H9 (cell line): ENCODE measurements around the gene NR1H4. TPM values are rescaled to one million over a fixed set of nuclear protein-coding genes. Genes with fewer than 3 reads are reported as not detected.

Source experiments
- DNase-seq: peaks from one replicate; pipeline ENCODE4 v3.0.0-alpha.2; 2017
- H2AFZ ChIP-seq: one replicate; pipeline ENCODE4 v1.6.1; 2013; ENCODE audit warnings: mild to moderate bottlenecking, low read length, control low read depth, moderate library complexity
- H2AK5ac ChIP-seq: 2 replicates; pipeline ENCODE4 v1.6.1; 2013; ENCODE audit warnings: low read length, control low read depth, mixed read lengths; ENCODE audit not compliant: insufficient read length
- H2BK120ac ChIP-seq: one replicate; pipeline ENCODE4 v1.6.1; 2013; ENCODE audit warnings: low read depth, mild to moderate bottlenecking, low read length, control low read depth, inconsistent platforms; ENCODE audit not compliant: poor library complexity, severe bottlenecking
- H2BK12ac ChIP-seq: 2 replicates; pipeline ENCODE4 v1.6.1; 2013; ENCODE audit warnings: low read length, control low read depth, mixed read lengths, low read depth; ENCODE audit not compliant: insufficient read length
- H2BK15ac ChIP-seq: 2 replicates; pipeline ENCODE4 v1.6.1; 2013; ENCODE audit warnings: low read depth, low read length, control low read depth
- H2BK20ac ChIP-seq: one replicate; pipeline ENCODE4 v1.6.1; 2013; ENCODE audit warnings: low read depth, mild to moderate bottlenecking, low read length, control low read depth, inconsistent platforms; ENCODE audit not compliant: poor library complexity, severe bottlenecking
- H2BK5ac ChIP-seq: 2 replicates; pipeline ENCODE4 v1.6.1; 2013; ENCODE audit warnings: low read length, control low read depth, mixed read lengths; ENCODE audit not compliant: insufficient read length
- H3K14ac ChIP-seq: 2 replicates; pipeline ENCODE4 v1.6.1; 2013; ENCODE audit warnings: low read length, control low read depth; ENCODE audit not compliant: insufficient read depth
- H3K18ac ChIP-seq: 2 replicates; pipeline ENCODE4 v1.6.1; 2013; ENCODE audit warnings: low read depth, mild to moderate bottlenecking, mixed read lengths, low read length, control low read depth; ENCODE audit not compliant: insufficient read length
- H3K23ac ChIP-seq: 2 replicates; pipeline ENCODE4 v1.6.1; 2013; ENCODE audit warnings: low read length, control low read depth, mixed read lengths, low read depth; ENCODE audit not compliant: insufficient read length
- H3K23me2 ChIP-seq: 2 replicates; pipeline ENCODE4 v1.6.1; 2013; ENCODE audit warnings: low read depth, mild to moderate bottlenecking, mixed read lengths, low read length, control low read depth; ENCODE audit not compliant: insufficient read length, poor library complexity, severe bottlenecking
- H3K27ac ChIP-seq: 2 replicates; pipeline ENCODE4 v1.5.1; 2013; ENCODE audit warnings: low read length, control low read depth, mixed read lengths, low read depth; ENCODE audit not compliant: insufficient read length
- H3K27me3 ChIP-seq: 2 replicates; pipeline ENCODE4 v1.6.1; 2013; ENCODE audit warnings: low read length, control low read depth, inconsistent platforms; ENCODE audit not compliant: insufficient read depth
- H3K4ac ChIP-seq: 2 replicates; pipeline ENCODE4 v1.6.1; 2013; ENCODE audit warnings: low read depth, mild to moderate bottlenecking, control low read depth, inconsistent platforms, low read length, moderate library complexity
- H3K4me1 ChIP-seq: 2 replicates; pipeline ENCODE4 v1.6.1; 2013; ENCODE audit warnings: low read length, control low read depth, inconsistent platforms; ENCODE audit not compliant: insufficient read depth
- H3K4me2 ChIP-seq: 2 replicates; pipeline ENCODE4 v1.6.1; 2013; ENCODE audit warnings: low read length, control low read depth, mixed read lengths; ENCODE audit not compliant: insufficient read length, insufficient read depth
- H3K56ac ChIP-seq: 2 replicates; pipeline ENCODE4 v1.6.1; 2013; ENCODE audit warnings: low read depth, mild to moderate bottlenecking, mixed read lengths, low read length, control low read depth; ENCODE audit not compliant: insufficient read length
- H3K79me1 ChIP-seq: 2 replicates; pipeline ENCODE4 v1.6.1; 2013; ENCODE audit warnings: low read depth, mild to moderate bottlenecking, moderate library complexity, low read length, control low read depth, inconsistent platforms; ENCODE audit not compliant: insufficient read depth, poor library complexity, severe bottlenecking
- H3K79me2 ChIP-seq: 2 replicates; pipeline ENCODE4 v1.6.1; 2013; ENCODE audit warnings: low read length, control low read depth, inconsistent platforms; ENCODE audit not compliant: insufficient read depth
- H3K9ac ChIP-seq: 2 replicates; pipeline ENCODE4 v1.6.1; 2013; ENCODE audit warnings: low read length, control low read depth, mixed read lengths; ENCODE audit not compliant: insufficient read length; ENCODE audit errors: extremely low read depth
- H3K9me3 ChIP-seq: one replicate; pipeline ENCODE4 v1.6.1; 2013; ENCODE audit warnings: low read depth, low read length, inconsistent platforms; ENCODE audit not compliant: control insufficient read depth
- H3T11ph ChIP-seq: one replicate; pipeline ENCODE4 v1.6.1; 2013; ENCODE audit warnings: mild to moderate bottlenecking, low read length, control low read depth, inconsistent platforms
- H4K20me1 ChIP-seq: one replicate; pipeline ENCODE4 v1.6.1; 2013; ENCODE audit not compliant: control insufficient read depth, insufficient read length, insufficient read depth
- H4K5ac ChIP-seq: 2 replicates; pipeline ENCODE4 v1.6.1; 2013; ENCODE audit warnings: low read depth, mild to moderate bottlenecking, mixed read lengths, low read length, control low read depth; ENCODE audit not compliant: insufficient read length
- H4K8ac ChIP-seq: replicated peaks from 2 replicates; pipeline ENCODE4 v1.6.1; 2013; ENCODE audit warnings: low read length, control low read depth, mixed read lengths, low read depth; ENCODE audit not compliant: insufficient read length
- H4K91ac ChIP-seq: 2 replicates; pipeline ENCODE4 v1.6.1; 2013; ENCODE audit warnings: low read depth, mild to moderate bottlenecking, moderate library complexity, mixed read lengths, low read length, control low read depth; ENCODE audit not compliant: insufficient read length
- H3K27ac Mint-ChIP-seq, 3 experiments: 2 replicates in 2 of 3; 3 replicates in 1 of 3; pipeline ENCODE4 v1.8.0; 2020 to 2021; ENCODE audit warnings: mixed read lengths in 3 of 3, mild to moderate bottlenecking in 1 of 3, moderate library complexity in 1 of 3
- H3K27me3 Mint-ChIP-seq: 2 replicates; pipeline ENCODE4 v1.8.0; 2021; ENCODE audit warnings: low read depth, mild to moderate bottlenecking, moderate library complexity, mixed read lengths
- H3K36me3 Mint-ChIP-seq, 3 experiments: 2 replicates in 2 of 3; 3 replicates in 1 of 3; pipeline ENCODE4 v1.8.0; 2020 to 2021; ENCODE audit warnings: low read depth in 3 of 3, mixed read lengths in 3 of 3; ENCODE audit not compliant: insufficient read depth in 1 of 3
- H3K4me1 Mint-ChIP-seq, 2 experiments: 2 replicates each; pipeline ENCODE4 v1.8.0; 2020; ENCODE audit warnings: mixed read lengths in 2 of 2
- H3K4me3 Mint-ChIP-seq, 2 experiments: 2 replicates in 1 of 2; 3 replicates in 1 of 2; pipeline ENCODE4 v1.8.0; 2020 to 2021; ENCODE audit warnings: mild to moderate bottlenecking in 2 of 2, mixed read lengths in 2 of 2, moderate library complexity in 1 of 2
- H3K9me3 Mint-ChIP-seq, 2 experiments: 2 replicates in 1 of 2; 3 replicates in 1 of 2; pipeline ENCODE4 v1.8.0; 2020; ENCODE audit warnings: mild to moderate bottlenecking in 2 of 2, mixed read lengths in 2 of 2, moderate library complexity in 1 of 2
- CTCF ChIP-seq: fragments of 200-600 bp; sonication (generic); conservative IDR thresholded peaks from 3 replicates; pipeline ENCODE4 v1.8.0; 2021; ENCODE audit warnings: antibody characterized with exemption, mild to moderate bottlenecking
- WGBS: extraction: QIAGEN DNeasy Blood & Tissue Kit; methylation state at CpG from one replicate; pipeline ENCODE4 v1.1.7; 2013; ENCODE audit warnings: missing lambda C conversion rate, low lambda C conversion rate, mixed read lengths; ENCODE audit not compliant: insufficient read length; ENCODE audit errors: extremely low coverage; 5-methylcytosine and 5-hydroxymethylcytosine counted together
- total RNA-seq: library from RNA; stranded (reverse); gene quantifications from 2 replicates; pipeline ENCODE4 v1.2.1, GENCODE V29; 2021

Gene NR1H4
- total RNA-seq, 1 experiment from 2014 or later, result not detected

DNA sequence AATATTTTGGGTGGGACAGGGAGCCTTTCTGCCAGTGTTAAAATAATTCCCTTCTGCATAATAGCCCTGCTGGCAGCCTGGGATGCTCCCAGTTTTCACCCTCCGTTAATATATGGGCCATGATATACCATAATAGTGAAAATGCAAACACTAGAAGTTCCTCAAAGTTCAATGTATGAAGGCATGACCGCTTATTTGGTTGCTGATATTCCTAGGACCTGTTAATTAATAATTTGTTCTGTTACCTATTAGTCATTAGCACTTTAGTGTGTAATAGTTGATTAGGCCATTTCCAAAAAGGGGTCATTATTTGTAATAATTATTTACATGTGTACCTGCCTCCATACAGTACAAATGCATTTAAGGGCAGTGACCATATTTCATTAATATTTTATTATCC, 20.4 kb downstream of the NR1H4 start:
- no peak overlapping the region for H3K14ac ChIP-seq
- H3K23ac ChIP-seq, result no peak overlapping the region
- H3K56ac ChIP-seq, result no peak overlapping the region
- no peak overlapping the region for H3K4me2 ChIP-seq
- H3K79me1 ChIP-seq, result no peaks in the 10 kb centered on the region
- H2BK120ac ChIP-seq, result no peak overlapping the region
- Mint-ChIP-seq H3K4me1 (peaks cover 3% of the 10 kb centered on the region in 2 experiments; a peak in 1 of 4 replicates), H3K27me3 (no peaks in the 10 kb centered on the region), H3K4me3 (no peak overlapping the region), H3K27ac (no peak overlapping the region), H3K9me3 (no peaks in the 10 kb centered on the region), H3K36me3 (no peaks in the 10 kb centered on the region)
- H4K5ac ChIP-seq, result no peak overlapping the region
- no peak overlapping the region for H2BK20ac ChIP-seq
- no peak for DNase-seq
- no peaks in the 10 kb centered on the region for H4K20me1 ChIP-seq
- H3K27me3 ChIP-seq, result no peaks in the 10 kb centered on the region
- no peaks in the 10 kb centered on the region for H3K23me2 ChIP-seq
- no peak overlapping the region for H2AK5ac ChIP-seq
- no peak overlapping the region for H4K91ac ChIP-seq
- no peak overlapping the region for H3K4ac ChIP-seq
- no peaks in the 10 kb centered on the region for H3K9me3 ChIP-seq
- no peaks in the 10 kb centered on the region for H3K79me2 ChIP-seq
- no peak overlapping the region for H3K9ac ChIP-seq
- no peak overlapping the region for H2BK12ac ChIP-seq
- no peak overlapping the region for H3K18ac ChIP-seq
- no peak overlapping the region for H2BK15ac ChIP-seq
- WGBS, result no CpG with 5 or more reads among the region's 2 CpGs
- no peak for TF ChIP-seq CTCF
- no peak overlapping the region for H4K8ac ChIP-seq
- H2AFZ ChIP-seq, result no peak overlapping the region
- no peak overlapping the region for H3T11ph ChIP-seq
- peaks cover 2% of the 10 kb centered on the region; the same call in 1 of the 2 replicates for H3K4me1 ChIP-seq
- no peak overlapping the region for H3K27ac ChIP-seq
- H2BK5ac ChIP-seq, result no peak overlapping the region
